Adrenal gland (tissue), 12 donors: ENCODE results near the gene CLK2. TPM values are rescaled to one million over a fixed set of nuclear protein-coding genes. Genes with fewer than 3 reads are reported as not detected.

ENCODE experiments used
- DNase-seq, 7 donors: peaks; one replicate each; pipeline ENCODE4 v3.0.0-alpha.2; 2019 to 2020
- H3K27ac ChIP-seq, 5 donors: fragments of 200-600 bp; sonication (generic) in 4 of 5; 1 replicate in 3 of 5; 2 replicates in 2 of 5; pipeline versions ENCODE4 v1.5.1 to v1.8.0; 2016 to 2020; ENCODE audit warnings: mild to moderate bottlenecking in 1 of 5
- H3K27me3 ChIP-seq: fragments of 200-600 bp; 2 replicates; pipeline ENCODE4 v1.8.0; 2021
- H3K36me3 ChIP-seq, 2 donors: fragments of 200-600 bp; replicated peaks in 1 of 2; 1 replicate in 1 of 2; 2 replicates in 1 of 2; pipeline versions ENCODE4 v1.5.1 to v1.8.0; 2018 to 2022
- H3K4me1 ChIP-seq, 2 donors: fragments of 200-600 bp; replicated peaks in 1 of 2; 1 replicate in 1 of 2; 2 replicates in 1 of 2; pipeline versions ENCODE4 v1.5.1 to v1.8.0; 2018 to 2021
- H3K4me3 ChIP-seq, 4 donors: fragments of 200-600 bp; sonication (generic) in 3 of 4; one replicate each; pipeline ENCODE4 v1.5.1; 2016 to 2018
- H3K9me3 ChIP-seq, 3 donors: fragments of 200-600 bp; sonication (generic) in 1 of 3; replicated peaks in 1 of 3; 1 replicate in 2 of 3; 2 replicates in 1 of 3; pipeline versions ENCODE4 v1.5.1 to v1.8.0; 2016 to 2021
- POLR2A ChIP-seq, 2 donors: fragments of 450-650 bp; IDR thresholded peaks; one replicate each; pipeline ENCODE4 v1.6.1; 2017; ENCODE audit warnings: antibody characterized with exemption in 2 of 2, mild to moderate bottlenecking in 2 of 2, moderate library complexity in 1 of 2
- WGBS, 4 donors: extraction: QIAGEN DNeasy Blood & Tissue Kit in 2 of 4; methylation state at CpG; one replicate each; pipeline versions ENCODE4 v1.1.5 to v1.1.7; 2013 to 2017; 5-methylcytosine and 5-hydroxymethylcytosine counted together
- intact Hi-C, 2 donors: fragments of 100-400 bp; cut with DNase I; formaldehyde crosslinking; loops; one replicate each; pipeline versions ENCODE4 v1.14.1 to v1.15.0; 2022 to 2023
- polyA plus RNA-seq, 3 donors: library from polyadenylated mRNA; stranded (reverse); fragments of 200-250 nt in 2 of 3; fragments of 350-450 nt in 1 of 3; fragmentation: Illumina TruSeq in 1 of 3; extraction: RNeasy Lipid Tissue Mini Kit (QIAGEN cat#74804) in 1 of 3; gene quantifications; one replicate each; pipeline ENCODE4 v1.2.3, GENCODE V29; 2013 to 2014
- total RNA-seq, 9 donors: library from RNA; depleted of rRNA in 4 of 9; stranded (reverse); fragments of >200 nt in 4 of 9; fragments of 120-200 nt in 1 of 9; fragmentation: NEBNext Ultra II Directional in 1 of 9; extraction: Animal tissue kit (Norgen Biotek cat#: 25700) in 1 of 9; gene quantifications; one replicate each; pipeline versions ENCODE4 v1.1.0 to v1.2.4, GENCODE V29; 2013 to 2023
- TF ChIP-seq, protein P1 (sequence below), 6 experiments: fragments of 450-650 bp in 4 of 6; fragments of 200-600 bp in 2 of 6; sonication (generic) in 1 of 6; IDR thresholded peaks; 1 replicate in 5 of 6; 2 replicates in 1 of 6; pipeline versions ENCODE4 v1.5.1 to v1.8.0; 2016 to 2021; ENCODE audit warnings: antibody characterized with exemption in 6 of 6, mild to moderate bottlenecking in 2 of 6, moderate library complexity in 1 of 6
- donor health status: healthy with polysubstance abuse.
- donor health status: Bipolar disorder and iron deficiency.
- donor health status: DM: yes; HTN: yes; CAD: no.
- donor health status: DM: no; HTN: no; CAD: no.
- donor health status: DM: no; HTN: no; CAD: no.
- donor health status: DM: yes; HTN: yes; CAD: no.

CLK2 gene
- total and polyA plus RNA-seq, 12 donors, result 10.7 to 162 (median 54.9) TPM

DNA sequence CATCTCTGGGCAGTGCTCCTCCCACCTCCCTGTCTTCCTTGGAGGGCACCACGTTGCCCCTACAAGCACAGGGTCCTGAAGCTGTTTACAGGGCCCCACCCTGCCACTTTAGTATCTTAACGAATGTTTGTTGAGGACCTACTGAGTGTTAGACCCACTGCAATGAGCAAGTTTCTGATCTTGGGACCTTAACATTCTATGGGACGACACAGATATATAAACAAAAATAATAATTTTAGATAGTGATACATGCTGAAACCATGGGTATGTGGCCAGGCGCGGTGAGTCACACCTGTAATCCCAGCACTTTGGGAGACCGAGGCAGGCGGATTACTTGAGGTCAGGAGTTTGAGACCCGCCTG is 28.2 kb downstream of the CLK2 start:
- DNase-seq, result no peak
- Histone ChIP-seq H3K4me3 (peak overlapping the region in 2 of 4 donors; percentile 12 to 63), H3K27ac (peak overlapping the region in 4 of 5 donors; percentile 41 to 96 (median 87)), H3K36me3 (peaks cover 0 to 16% of the 10 kb centered on the region in 2 donors), H3K9me3 (no peaks in the 10 kb centered on the region), H3K4me1 (peaks cover 18 to 22% of the 10 kb centered on the region in 2 donors), H3K27me3 (no peaks in the 10 kb centered on the region)
- 56 to 66% (median 62%) methylated on average over 8 of the region's 8 CpGs for WGBS, 4 donors
- TF ChIP-seq, protein P1, sequence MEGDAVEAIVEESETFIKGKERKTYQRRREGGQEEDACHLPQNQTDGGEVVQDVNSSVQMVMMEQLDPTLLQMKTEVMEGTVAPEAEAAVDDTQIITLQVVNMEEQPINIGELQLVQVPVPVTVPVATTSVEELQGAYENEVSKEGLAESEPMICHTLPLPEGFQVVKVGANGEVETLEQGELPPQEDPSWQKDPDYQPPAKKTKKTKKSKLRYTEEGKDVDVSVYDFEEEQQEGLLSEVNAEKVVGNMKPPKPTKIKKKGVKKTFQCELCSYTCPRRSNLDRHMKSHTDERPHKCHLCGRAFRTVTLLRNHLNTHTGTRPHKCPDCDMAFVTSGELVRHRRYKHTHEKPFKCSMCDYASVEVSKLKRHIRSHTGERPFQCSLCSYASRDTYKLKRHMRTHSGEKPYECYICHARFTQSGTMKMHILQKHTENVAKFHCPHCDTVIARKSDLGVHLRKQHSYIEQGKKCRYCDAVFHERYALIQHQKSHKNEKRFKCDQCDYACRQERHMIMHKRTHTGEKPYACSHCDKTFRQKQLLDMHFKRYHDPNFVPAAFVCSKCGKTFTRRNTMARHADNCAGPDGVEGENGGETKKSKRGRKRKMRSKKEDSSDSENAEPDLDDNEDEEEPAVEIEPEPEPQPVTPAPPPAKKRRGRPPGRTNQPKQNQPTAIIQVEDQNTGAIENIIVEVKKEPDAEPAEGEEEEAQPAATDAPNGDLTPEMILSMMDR (IDR thresholded peaks at IDR 0.05), result no peak
- TF ChIP-seq POLR2A (IDR thresholded peaks at IDR 0.05), result no peak
- intact Hi-C loops, result no loop called here

DNA sequence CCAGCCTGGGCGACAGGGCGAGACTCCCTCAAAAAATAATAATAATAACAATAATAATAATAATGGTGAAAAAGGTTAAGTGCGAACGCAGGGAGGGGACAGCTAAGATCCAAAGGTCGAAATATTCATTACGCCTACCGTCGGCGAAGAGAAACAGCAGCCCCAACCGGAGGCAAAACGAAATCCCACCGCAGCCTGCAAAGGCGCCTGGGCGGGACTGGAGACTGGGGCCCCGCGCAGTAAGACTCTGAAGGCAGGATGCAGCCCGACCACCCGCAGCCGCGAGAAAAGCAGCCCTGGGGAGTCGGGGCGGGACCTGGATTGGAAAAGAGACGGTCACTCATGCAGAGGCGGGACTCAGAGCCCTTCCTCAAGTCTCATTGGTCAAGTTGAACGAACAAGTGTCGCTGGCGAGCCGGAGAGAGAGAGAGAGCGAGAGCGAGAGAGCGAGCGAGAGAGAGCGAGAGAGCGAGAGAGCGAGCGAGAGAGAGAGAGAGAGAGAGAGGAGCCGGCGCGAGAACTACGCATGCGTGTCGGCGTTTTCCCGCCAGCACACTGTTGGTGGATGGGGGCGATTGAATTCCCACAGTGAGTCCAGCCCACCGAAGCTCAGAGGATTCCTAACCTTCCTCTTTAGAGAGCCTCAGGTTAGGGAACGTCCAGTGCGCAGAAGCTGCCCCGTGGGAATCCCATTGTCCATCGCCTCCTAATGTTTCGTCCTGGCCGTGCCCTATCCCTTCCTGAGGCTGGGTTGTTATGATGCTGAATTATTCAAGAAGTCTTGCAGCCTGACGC is 28.7 kb downstream of the CLK2 start:
- WGBS, 4 donors, result 0 to 1% (median 0%) methylated on average over 43 to 53 of the region's 53 CpGs
- Histone ChIP-seq H3K4me3 (peak overlapping the region in 3 of 4 donors; percentile 45 to 63 (median 49)), H3K9me3 (no peaks in the 10 kb centered on the region), H3K36me3 (peaks cover 0 to 16% of the 10 kb centered on the region in 2 donors), H3K4me1 (peaks cover 20 to 21% of the 10 kb centered on the region in 2 donors), H3K27ac (peak overlapping the region; percentile 84 to 96 (median 87)), H3K27me3 (no peaks in the 10 kb centered on the region)
- intact Hi-C loops, result loop anchor here in 1 of 2 donors (5.0 kb wide), 1 partner anchor 37 kb away; the partner anchor contains the start of genes MTX1 and THBS3
- TF ChIP-seq, protein P1 (IDR thresholded peaks at IDR 0.05), result peak in 5 of 6 experiments; percentile 46 to 98 (median 89)
- peak; percentile 93 to 94 for TF ChIP-seq POLR2A (IDR thresholded peaks at IDR 0.05)
- peak; percentile 95 to 99 (median 98) for DNase-seq

DNA sequence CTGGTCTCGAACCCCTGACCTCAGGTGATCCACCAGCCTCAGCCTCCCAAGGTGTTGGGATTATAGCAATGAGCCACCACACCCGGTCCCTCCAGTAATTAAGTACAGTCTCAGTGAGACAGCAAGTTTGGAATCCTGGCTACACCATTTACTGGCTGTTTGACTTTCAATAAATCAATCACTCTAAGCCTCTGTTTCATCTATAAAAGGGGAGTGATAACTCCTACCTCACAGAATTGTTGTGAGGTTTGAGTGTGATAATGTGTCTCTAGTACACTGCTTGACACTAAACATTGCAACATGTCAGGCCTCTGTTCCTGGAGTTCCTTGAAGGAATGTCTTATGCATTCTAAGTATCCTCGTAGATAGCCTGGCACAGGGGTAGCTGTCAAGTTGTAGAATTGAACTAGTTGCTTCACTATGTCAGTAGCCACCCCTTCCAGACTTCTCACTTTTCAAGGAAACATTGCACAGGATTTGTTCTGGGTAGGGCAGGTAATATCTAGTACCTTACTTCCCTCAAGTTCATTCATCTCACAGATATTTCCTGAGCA is 30.4 kb downstream of the CLK2 start:
- no peak overlapping the region for H3K4me3 ChIP-seq
- intact Hi-C loops, result loop anchor here in 1 of 2 donors (5.0 kb wide), 1 partner anchor 36 kb away; the partner anchor contains the start of genes MTX1 and THBS3
- no peak for DNase-seq
- TF ChIP-seq, protein P1 (IDR thresholded peaks at IDR 0.05), result no peak
- TF ChIP-seq POLR2A (IDR thresholded peaks at IDR 0.05), result no peak
- H3K9me3 ChIP-seq, result no peaks in the 10 kb centered on the region
- WGBS, 4 donors, result 80 to 100% (median 86%) methylated on average over 2 to 3 of the region's 3 CpGs
- H3K27me3 ChIP-seq, result no peaks in the 10 kb centered on the region
- peaks cover 20 to 21% of the 10 kb centered on the region in 2 donors for H3K4me1 ChIP-seq
- H3K27ac ChIP-seq, result peak overlapping the region in 4 of 5 donors; percentile 9 to 96 (median 86)
- H3K36me3 ChIP-seq, result peaks cover 0 to 8% of the 10 kb centered on the region in 2 donors

DNA sequence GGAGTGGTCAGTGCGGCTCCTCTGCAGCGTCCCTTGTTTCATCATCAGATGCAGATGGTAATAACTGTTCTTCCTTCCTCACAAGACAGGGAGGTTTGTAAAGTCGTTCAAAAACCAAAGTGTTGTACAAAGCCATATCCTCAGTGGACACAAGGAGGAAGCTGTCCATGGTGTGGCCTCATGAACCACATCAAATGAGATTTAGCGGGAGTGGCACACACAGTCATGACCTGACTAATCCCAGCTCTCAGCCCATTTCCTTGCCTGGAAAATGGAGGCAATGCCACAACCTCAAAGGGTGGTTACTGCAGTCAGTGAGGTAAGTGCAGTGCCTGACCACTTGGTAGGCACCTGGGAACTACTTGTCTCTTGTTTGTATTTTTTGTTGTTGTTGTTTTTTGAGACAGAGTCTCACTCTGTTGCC is 31.5 kb downstream of the CLK2 start:
- H3K4me1 ChIP-seq, result peaks cover 20 to 21% of the 10 kb centered on the region in 2 donors
- TF ChIP-seq, protein P1 (IDR thresholded peaks at IDR 0.05), result no peak
- TF ChIP-seq POLR2A (IDR thresholded peaks at IDR 0.05), result no peak
- H3K9me3 ChIP-seq, result no peaks in the 10 kb centered on the region
- intact Hi-C loops, result loop anchor here in 1 of 2 donors (5.0 kb wide), 1 partner anchor 35 kb away; the partner anchor contains the start of genes MTX1 and THBS3
- H3K27ac ChIP-seq, result peak overlapping the region in 3 of 5 donors; percentile 21 to 59 (median 58)
- peak in 1 of 7 donors; percentile 23 for DNase-seq
- H3K36me3 ChIP-seq, result peaks cover 0 to 12% of the 10 kb centered on the region in 2 donors
- no peak overlapping the region for H3K4me3 ChIP-seq
- no peaks in the 10 kb centered on the region for H3K27me3 ChIP-seq
- WGBS, 4 donors, result 59 to 76% (median 69%) methylated on average over 4 of the region's 4 CpGs
